K562 (cell line): ENCODE results near the gene RUSC1. TPM values are rescaled to one million over a fixed set of nuclear protein-coding genes. Genes with fewer than 3 reads are reported as not detected.
A peak's percentile ranks its signal among the peaks of the same experiment; 100 is the strongest.

Experiments
- E2F8 ChIP-seq: fragments of 450-650 bp; IDR thresholded peaks from 2 replicates; pipeline ENCODE4 v1.7.1; 2018; ENCODE audit warnings: mild to moderate bottlenecking, low read depth; ENCODE audit not compliant: partially characterized antibody
- MEF2A ChIP-seq: IDR thresholded peaks from 2 replicates; pipeline ENCODE4 v1.6.1; 2011; ENCODE audit warnings: low read depth, mild to moderate bottlenecking, low read length, moderate library complexity; ENCODE audit not compliant: control insufficient read depth
- MTA3 ChIP-seq: fragments of 450-650 bp; formaldehyde crosslinking; IDR thresholded peaks from 2 replicates; pipeline ENCODE4 v1.6.1; 2017; ENCODE audit warnings: mild to moderate bottlenecking, borderline replicate concordance
- NKRF ChIP-seq: fragments of 450-650 bp; IDR thresholded peaks from 2 replicates; pipeline ENCODE4 v1.6.1; 2016; ENCODE audit warnings: borderline replicate concordance
- NRF1 ChIP-seq, 2 experiments: fragments of 450-650 bp; IDR thresholded peaks in 1 of 2; conservative IDR thresholded peaks in 1 of 2; 2 replicates each; pipeline ENCODE4 v1.6.1; 2014; ENCODE audit warnings: mild to moderate bottlenecking in 2 of 2
- PML ChIP-seq: IDR thresholded peaks from 2 replicates; pipeline ENCODE4 v1.6.1; 2012; ENCODE audit warnings: low read length, inconsistent platforms
- POLR2H ChIP-seq: IDR thresholded peaks from 2 replicates; pipeline ENCODE4 v1.6.1; 2016; ENCODE audit warnings: missing genetic modification characterization, low read depth, mild to moderate bottlenecking, control low read depth, missing compliant biosample characterization, moderate library complexity
- RBFOX2 ChIP-seq: fragments of 200-400 bp; formaldehyde crosslinking; IDR thresholded peaks from 2 replicates; pipeline ENCODE4 v1.6.1; 2017; ENCODE audit warnings: low read depth, mild to moderate bottlenecking, low read length, moderate library complexity
- REST ChIP-seq, 2 experiments: fragments of 450-650 bp; formaldehyde crosslinking in 1 of 2; IDR thresholded peaks; 2 replicates each; pipeline versions ENCODE4 v1.4.0 to v1.6.1; 2014 to 2020; ENCODE audit warnings: mild to moderate bottlenecking in 2 of 2, borderline replicate concordance in 1 of 2, low read depth in 1 of 2
- TAL1 ChIP-seq: fragments of 450-650 bp; IDR thresholded peaks from 2 replicates; pipeline ENCODE4 v1.6.1; 2016; ENCODE audit warnings: mild to moderate bottlenecking
- XRCC5 ChIP-seq: fragments of 200-400 bp; formaldehyde crosslinking; IDR thresholded peaks from 2 replicates; pipeline ENCODE4 v1.6.1; 2017; ENCODE audit warnings: low read depth, mild to moderate bottlenecking, low read length
- polyA plus RNA-seq, 8 experiments: library from polyadenylated mRNA; depleted of rRNA in 4 of 8; stranded (reverse) in 5 of 8; unstranded in 3 of 8; fragments of >200 nt; fragmentation: Nextera tagmentation in 2 of 8; fragmentation: Illumina TruSeq in 1 of 8; extraction: Ambion mirVana in 2 of 8; extraction: Trizol in 1 of 8; gene quantifications; 2 replicates each; pipeline versions ENCODE4 v1.2.1 to v1.2.3, GENCODE V29; 2011 to 2014; ENCODE audit warnings: inconsistent platforms in 1 of 8, missing spikeins in 1 of 8
- total RNA-seq, 7 experiments: library from RNA; depleted of rRNA in 6 of 7; stranded (reverse); fragments of >200 nt in 6 of 7; fragmentation: Illumina TruSeq in 2 of 7; extraction: Trizol in 2 of 7; gene quantifications; 2 replicates each; pipeline versions ENCODE4 v1.2.1 to v1.2.3, GENCODE V29; 2011 to 2021; ENCODE audit warnings: low replicate concordance in 1 of 7

The RUSC1 gene
- total and polyA plus RNA-seq, 9 of the 15 experiments (the other 6 are each of a cell fraction or from before 2014, with no cell fraction given): 5.7 to 68.3 (median 33.6) TPM

- peak; percentile 100 for TF ChIP-seq E2F8
- TF ChIP-seq TAL1: no peak
- peak; percentile 58 for TF ChIP-seq RBFOX2
- TF ChIP-seq MTA3: peak; percentile 65; the same call in 1 of the 2 replicates
- no peak for TF ChIP-seq POLR2H (tag)
- TF ChIP-seq REST (IDR thresholded peaks at IDR 0.05; ENCODE audit: borderline replicate concordance): peak; percentile 82
- peak; percentile 82; the same call in 1 of the 2 replicates for TF ChIP-seq REST (CRISPR knock-in tag; IDR thresholded peaks at IDR 0.05; ENCODE audit: low read depth)
- peak; percentile 78 to 80 for TF ChIP-seq NRF1 (conservative IDR thresholded peaks at IDR 0.05 in 1 of 2, IDR thresholded peaks at IDR 0.05 in 1 of 2)
- peak; percentile 73; the same call in 1 of the 2 replicates for TF ChIP-seq XRCC5
- TF ChIP-seq PML: no peak
- no peak for TF ChIP-seq MEF2A
- TF ChIP-seq NKRF: peak; percentile 65
These were observed 43.4 kb upstream of the RUSC1 start, which contains the start of gene HCN3 (continued) for GRCh38 chr1:155277070-155277901.
